ENCODE data around the gene CCN6. TPM values are rescaled to one million over a fixed set of nuclear protein-coding genes. Genes with fewer than 3 reads are reported as not detected.

Gene CCN6
- total RNA-seq, 1 donor from 2014 or later: not detected

GRCh38 chr6:112118034-112118433 lies 64.1 kb downstream of the CCN6 start:
- Histone ChIP-seq H3K4me1 (no peaks in the 10 kb centered on the region), H3K4me3 (no peak overlapping the region), H3K27me3 (no peaks in the 10 kb centered on the region), H3K27ac (no peak overlapping the region), H3K9me3 (no peaks in the 10 kb centered on the region), H3K36me3 (peaks cover 0 to 37% of the 10 kb centered on the region in 2 donors)
- TF ChIP-seq CTCF (IDR thresholded peaks at IDR 0.05) (no peak), POLR2AphosphoS5 (IDR thresholded peaks at IDR 0.05; ENCODE audit: insufficient read depth in 1 of 2, low read depth in 1 of 2) (no peak), POLR2A (IDR thresholded peaks at IDR 0.05) (no peak)
- intact Hi-C loops (cut with DNase I): no loop called here
- DNase-seq (ENCODE audit: extremely low spot score in 2 of 2): no peak

Other genes starting within 250 kb of the CCN6 start
- 130 TPM for gene FYN, start 180.7 kb upstream of the CCN6 start, total RNA-seq
- gene TUBE1, start 33.4 kb downstream of the CCN6 start, total RNA-seq: 38.8 TPM
- 11.0 TPM for gene FAM229B, start 33.5 kb downstream of the CCN6 start, total RNA-seq
- 56.5 TPM for gene LAMA4, start 200.5 kb downstream of the CCN6 start, total RNA-seq

Data from vagina (tissue), 2 donors.